HCT116 (cell line): Measurements from ENCODE around the gene WT1. TPM values are rescaled to one million over a fixed set of nuclear protein-coding genes. Genes with fewer than 3 reads are reported as not detected.

Source experiments
- ATAC-seq: fragments of 200-7000 bp; cut with Tn5 transposase; 2 replicates; pipeline ENCODE4 v1.9.1; 2020; ENCODE audit warnings: mild to moderate bottlenecking, moderate library complexity
- BruUV-seq: library from RNA; stranded (reverse); fragments of 400-500 nt; replicated peaks from 2 replicates; lab custom pipeline; 2021; lab: Mats Ljungman, UMichigan
- CTCF ChIA-PET: fragments of 300-600 bp; sonication (Branson Sonifier 250); formaldehyde crosslinking; loops from one replicate; lab custom pipeline; 2021; ENCODE audit warnings: antibody characterized with exemption; lab: Charles Lee
- POLR2A ChIA-PET: fragments of 300-600, 350-600 bp; sonication (Branson Sonifier 250); formaldehyde crosslinking; loops from one replicate; lab custom pipeline; 2021; ENCODE audit warnings: antibody characterized with exemption; lab: Charles Lee
- RAD21 ChIA-PET, 2 experiments: fragments of 300-600 bp; sonication (Branson Sonifier 250); formaldehyde crosslinking; loops; one replicate each; lab custom pipeline; 2023; ENCODE audit warnings: low total read pairs in 2 of 2; ENCODE audit not compliant: uncharacterized antibody in 2 of 2, unreplicated experiment in 2 of 2, low non-redundant PET in 1 of 2; lab: Charles Lee
- DNase-seq: peaks from one replicate; pipeline ENCODE4 v3.0.0-alpha.2; 2010; ENCODE audit warnings: low read depth, low spot score
- H2AFZ ChIP-seq: fragments of 200-600 bp; shearing (Covaris generic), sonication (generic); 2 replicates; pipeline ENCODE4 v1.6.1; 2017; ENCODE audit warnings: low read depth, mixed run types, mixed read lengths, antibody characterized with exemption, low read length; ENCODE audit not compliant: poor library complexity, severe bottlenecking
- H3K27ac ChIP-seq: 2 replicates; pipeline ENCODE4 v1.5.1; 2012; ENCODE audit warnings: low read depth, low read length
- H3K27me3 ChIP-seq: fragments of 200-600 bp; sonication (generic); 2 replicates; pipeline ENCODE4 v1.6.1; 2016; ENCODE audit warnings: mixed run types, low read length, mixed read lengths; ENCODE audit not compliant: insufficient read depth
- H3K36me3 ChIP-seq, 2 experiments: fragments of 200-500 bp in 1 of 2; fragments of 200-600 bp in 1 of 2; sonication (Bioruptor generic) in 1 of 2; sonication (generic) in 1 of 2; 2 replicates each; pipeline versions ENCODE4 v1.5.1 to v1.6.1; 2014 to 2016; ENCODE audit warnings: low read length in 2 of 2, inconsistent platforms in 1 of 2, mixed read lengths in 1 of 2, mixed run types in 1 of 2; ENCODE audit not compliant: insufficient read depth in 2 of 2, control insufficient read depth in 1 of 2
- H3K4me1 ChIP-seq, 2 experiments: fragments of 200-600 bp in 1 of 2; sonication (generic) in 1 of 2; 2 replicates each; pipeline versions ENCODE4 v1.5.1 to v1.6.1; 2012 to 2017; ENCODE audit warnings: low read length in 2 of 2, inconsistent platforms in 1 of 2, mild to moderate bottlenecking in 1 of 2, mixed read lengths in 1 of 2, mixed run types in 1 of 2, moderate library complexity in 1 of 2; ENCODE audit not compliant: insufficient read depth in 2 of 2, control insufficient read depth in 1 of 2
- H3K4me2 ChIP-seq: fragments of 200-600 bp; sonication (generic); 2 replicates; pipeline ENCODE4 v1.6.1; 2017; ENCODE audit warnings: mixed run types, low read length, mixed read lengths
- H3K4me3 ChIP-seq, 2 experiments: fragments of 200-600 bp in 1 of 2; sonication (generic) in 1 of 2; replicated peaks in 1 of 2; 2 replicates each; pipeline ENCODE4 v1.5.1; 2011 to 2016; ENCODE audit warnings: low read length in 2 of 2, control low read depth in 1 of 2, low read depth in 1 of 2, mild to moderate bottlenecking in 1 of 2, mixed read lengths in 1 of 2, mixed run types in 1 of 2
- H3K79me2 ChIP-seq: fragments of 200-600 bp; sonication (generic); 2 replicates; pipeline ENCODE4 v1.6.1; 2017; ENCODE audit warnings: mild to moderate bottlenecking, mixed run types, low read length, moderate library complexity, mixed read lengths; ENCODE audit not compliant: insufficient read depth
- H3K9ac ChIP-seq: fragments of 200-600 bp; sonication (generic); 2 replicates; pipeline ENCODE4 v1.6.1; 2016; ENCODE audit warnings: low read length, mixed read lengths
- H3K9me2 ChIP-seq: fragments of 200-600 bp; sonication (generic), shearing (Covaris generic); 2 replicates; pipeline ENCODE4 v1.6.1; 2017; ENCODE audit warnings: mixed run types, mild to moderate bottlenecking, moderate library complexity; ENCODE audit not compliant: insufficient read depth
- H3K9me3 ChIP-seq, 2 experiments: fragments of 200-500 bp in 1 of 2; fragments of 200-600 bp in 1 of 2; sonication (Bioruptor generic) in 1 of 2; sonication (generic) in 1 of 2; 2 replicates each; pipeline ENCODE4 v1.6.1; 2014 to 2017; ENCODE audit warnings: low read length in 2 of 2, mixed read lengths in 2 of 2, inconsistent platforms in 1 of 2, low read depth in 1 of 2, mild to moderate bottlenecking in 1 of 2, mixed run types in 1 of 2, moderate library complexity in 1 of 2; ENCODE audit not compliant: control insufficient read depth in 1 of 2, insufficient read depth in 1 of 2
- H4K20me1 ChIP-seq: fragments of 200-600 bp; sonication (generic), shearing (Covaris generic); 2 replicates; pipeline ENCODE4 v1.6.1; 2017; ENCODE audit warnings: mixed run types, mild to moderate bottlenecking, moderate library complexity; ENCODE audit not compliant: insufficient read depth
- CBX3 ChIP-seq: IDR thresholded peaks from 2 replicates; pipeline ENCODE4 v1.6.1; 2012; ENCODE audit warnings: low read depth
- CTCF ChIP-seq, 3 experiments: fragments of 200-600 bp in 1 of 3; sonication (generic) in 1 of 3; IDR thresholded peaks in 2 of 3; conservative IDR thresholded peaks in 1 of 3; 2 replicates each; pipeline ENCODE4 v1.5.1; 2012 to 2017; ENCODE audit warnings: low read depth in 2 of 3, low read length in 2 of 3, antibody characterized with exemption in 1 of 3, borderline replicate concordance in 1 of 3, control low read depth in 1 of 3, mild to moderate bottlenecking in 1 of 3, mixed read lengths in 1 of 3, mixed run types in 1 of 3, moderate library complexity in 1 of 3; ENCODE audit not compliant: insufficient read depth in 1 of 3
- EGR1 ChIP-seq: IDR thresholded peaks from 2 replicates; pipeline ENCODE4 v1.6.1; 2012; ENCODE audit warnings: low read depth
- ELF1 ChIP-seq: IDR thresholded peaks from 2 replicates; pipeline ENCODE4 v1.6.1; 2012; ENCODE audit warnings: low read depth, borderline replicate concordance
- FOSL1 ChIP-seq: IDR thresholded peaks from 2 replicates; pipeline ENCODE4 v1.6.1; 2012; ENCODE audit warnings: low read depth
- MAX ChIP-seq: IDR thresholded peaks from 2 replicates; pipeline ENCODE4 v1.6.1; 2012
- POLR2A ChIP-seq: IDR thresholded peaks from 2 replicates; pipeline ENCODE4 v1.7.0; 2011; ENCODE audit warnings: borderline replicate concordance; ENCODE audit not compliant: insufficient read depth, insufficient read length; ENCODE audit errors: extremely low read depth
- POLR2AphosphoS5 ChIP-seq: IDR thresholded peaks from 2 replicates; pipeline ENCODE4 v1.6.1; 2011; ENCODE audit warnings: mild to moderate bottlenecking, low read depth, low read length, moderate library complexity
- REST ChIP-seq: IDR thresholded peaks from 2 replicates; pipeline ENCODE4 v1.6.1; 2012; ENCODE audit warnings: low read depth
- SIN3A ChIP-seq: IDR thresholded peaks from 2 replicates; pipeline ENCODE4 v1.6.1; 2012; ENCODE audit warnings: low read depth
- SP1 ChIP-seq: IDR thresholded peaks from 2 replicates; pipeline ENCODE4 v1.6.1; 2012; ENCODE audit warnings: low read depth
- ZNF274 ChIP-seq: fragments of 200-500 bp; sonication (Bioruptor generic); IDR thresholded peaks from 2 replicates; pipeline ENCODE4 v1.6.1; 2014; ENCODE audit warnings: mild to moderate bottlenecking, low read depth, low read length, inconsistent platforms
- intact Hi-C: fragments of 100-400 bp; cut with micrococcal nuclease; formaldehyde crosslinking; loops from 2 replicates; pipeline ENCODE4 v1.10.0; 2022
- total RNA-seq: library from RNA; stranded (reverse); gene quantifications from one replicate; pipeline ENCODE4 v1.2.1, GENCODE V29; 2021; ENCODE audit not compliant: unreplicated experiment

WT1 gene
- total RNA-seq, 1 experiment from 2014 or later = 0.07 TPM

GRCh38 chr11:32414925-32415324, 20.4 kb downstream of the WT1 start:
- no peak for TF ChIP-seq FOSL1
- no peak for TF ChIP-seq POLR2AphosphoS5
- TF ChIP-seq REST = no peak
- TF ChIP-seq POLR2A = no peak
- no peak for TF ChIP-seq SP1
- TF ChIP-seq ZNF274 = no peak
- TF ChIP-seq EGR1 = no peak
- no peak for TF ChIP-seq CBX3
- no peak for TF ChIP-seq MAX
- no peak for TF ChIP-seq CTCF (IDR thresholded peaks at IDR 0.05 in 2 of 3, conservative IDR thresholded peaks at IDR 0.05 in 1 of 3; ENCODE audit: borderline replicate concordance in 1 of 3, insufficient read depth in 1 of 3, low read depth in 2 of 3, low read length in 2 of 3)
- TF ChIP-seq SIN3A = no peak
- TF ChIP-seq ELF1 = no peak
- Histone ChIP-seq H2AFZ (no peak overlapping the region), H3K9ac (no peak overlapping the region), H3K9me3 (no peaks in the 10 kb centered on the region), H4K20me1 (no peaks in the 10 kb centered on the region), H3K79me2 (no peaks in the 10 kb centered on the region), H3K27ac (no peak overlapping the region), H3K9me2 (no peaks in the 10 kb centered on the region), H3K27me3 (peaks cover 39% of the 10 kb centered on the region), H3K4me3 (no peak overlapping the region), H3K36me3 (no peaks in the 10 kb centered on the region), H3K4me2 (no peak overlapping the region), H3K4me1 (no peaks in the 10 kb centered on the region)
- ChIA-PET CTCF (no interaction called here), RAD21 (no interaction called here), POLR2A (no interaction called here)
- intact Hi-C loops = no loop called here
- no peak for ATAC-seq
- DNase-seq = no peak
- BruUV-seq = no TSS peak
